SK-N-SH (cell line): ENCODE results near the gene UBR3. TPM values are rescaled to one million over a fixed set of nuclear protein-coding genes. Genes with fewer than 3 reads are reported as not detected.

ENCODE experiments used
- CTCF ChIA-PET: fragments of 300-600, 350-600 bp; formaldehyde crosslinking; extraction: SDS; loops from one replicate; lab custom pipeline; 2021; lab: Yijun Ruan, JAX
- POLR2A ChIA-PET: fragments of 350-600 bp; sonication (Branson Sonifier 250); formaldehyde crosslinking; extraction: SDS; loops from one replicate; lab custom pipeline; 2020; ENCODE audit warnings: antibody characterized with exemption, inconsistent platforms; lab: Yijun Ruan, JAX
- DNase-seq: peaks from one replicate; pipeline ENCODE4 v3.0.0; 2012
- H2AFZ ChIP-seq: fragments of 200-600 bp; sonication (generic); 2 replicates; pipeline ENCODE4 v1.8.1; 2016; ENCODE audit warnings: antibody characterized with exemption, mild to moderate bottlenecking, low read depth
- H3F3A ChIP-seq: fragments of 200-600 bp; sonication (generic); replicated peaks from 2 replicates; pipeline ENCODE3; 2016; ENCODE audit warnings: antibody characterized with exemption, mild to moderate bottlenecking; ENCODE audit not compliant: insufficient read depth
- H3K27ac ChIP-seq, 2 experiments: fragments of 200-500 bp in 1 of 2; fragments of 200-600 bp in 1 of 2; sonication (Bioruptor generic) in 1 of 2; sonication (generic), shearing (Covaris generic) in 1 of 2; 2 replicates each; pipeline versions ENCODE4 v1.5.1 to v1.6.1; 2014 to 2016; ENCODE audit warnings: low read depth in 2 of 2, inconsistent platforms in 1 of 2, low read length in 1 of 2, mild to moderate bottlenecking in 1 of 2, mixed read lengths in 1 of 2
- H3K27me3 ChIP-seq: fragments of 200-600 bp; sonication (generic), shearing (Covaris generic); 2 replicates; pipeline ENCODE4 v1.6.1; 2016; ENCODE audit warnings: mixed run types; ENCODE audit not compliant: insufficient read depth
- H3K36me3 ChIP-seq, 2 experiments: fragments of 200-500 bp in 1 of 2; fragments of 200-600 bp in 1 of 2; sonication (Bioruptor generic) in 1 of 2; sonication (generic) in 1 of 2; replicated peaks in 1 of 2; 2 replicates each; pipeline versions ENCODE3 to v1.5.1; 2014 to 2016; ENCODE audit warnings: low read length in 1 of 2, mild to moderate bottlenecking in 1 of 2; ENCODE audit not compliant: insufficient read depth in 2 of 2, control insufficient read depth in 1 of 2
- H3K4me1 ChIP-seq, 2 experiments: fragments of 200-500 bp in 1 of 2; fragments of 200-600 bp in 1 of 2; sonication (Bioruptor generic) in 1 of 2; sonication (generic), shearing (Covaris generic) in 1 of 2; 2 replicates each; pipeline versions ENCODE4 v1.5.1 to v1.6.1; 2014 to 2016; ENCODE audit warnings: low read depth in 1 of 2, low read length in 1 of 2, mixed run types in 1 of 2; ENCODE audit not compliant: insufficient read depth in 2 of 2, control insufficient read depth in 1 of 2
- H3K4me2 ChIP-seq: fragments of 200-600 bp; sonication (generic), shearing (Covaris generic); 2 replicates; pipeline ENCODE4 v1.6.1; 2017; ENCODE audit warnings: mixed run types
- H3K4me3 ChIP-seq, 2 experiments: fragments of 200-500 bp in 1 of 2; fragments of 200-600 bp in 1 of 2; sonication (Bioruptor generic) in 1 of 2; sonication (generic), shearing (Covaris generic) in 1 of 2; 2 replicates each; pipeline versions ENCODE4 v1.5.1 to v1.8.1; 2014 to 2016; ENCODE audit warnings: low read depth in 2 of 2, inconsistent platforms in 1 of 2, low read length in 1 of 2, mild to moderate bottlenecking in 1 of 2, mixed read lengths in 1 of 2, moderate library complexity in 1 of 2
- H3K79me2 ChIP-seq: fragments of 200-600 bp; sonication (generic); 2 replicates; pipeline ENCODE4 v1.8.1; 2017; ENCODE audit warnings: mild to moderate bottlenecking; ENCODE audit not compliant: insufficient read depth
- H3K9ac ChIP-seq: fragments of 200-600 bp; sonication (generic); 2 replicates; pipeline ENCODE4 v1.6.1; 2017; ENCODE audit warnings: mixed run types
- H3K9me2 ChIP-seq: fragments of 200-600 bp; sonication (generic); 2 replicates; pipeline ENCODE4 v1.6.1; 2017; ENCODE audit warnings: mixed run types
- H3K9me3 ChIP-seq: fragments of 200-600 bp; sonication (generic); 2 replicates; pipeline ENCODE4 v1.6.1; 2017; ENCODE audit warnings: mixed run types, mild to moderate bottlenecking, moderate library complexity
- H4K20me1 ChIP-seq: fragments of 200-600 bp; sonication (generic); 2 replicates; pipeline ENCODE4 v1.6.1; 2017; ENCODE audit warnings: mild to moderate bottlenecking, mixed run types; ENCODE audit not compliant: insufficient read depth
- CHD2 ChIP-seq: fragments of 150-350 bp; IDR thresholded peaks from 2 replicates; pipeline ENCODE4 v1.6.1; 2018; ENCODE audit warnings: low read length; ENCODE audit not compliant: partially characterized antibody
- FOSL2 ChIP-seq: IDR thresholded peaks from 2 replicates; pipeline ENCODE4 v1.4.0; 2012; ENCODE audit warnings: low read depth, mild to moderate bottlenecking, moderate library complexity, borderline replicate concordance
- FOXJ3 ChIP-seq: sonication (generic); formaldehyde crosslinking; IDR thresholded peaks from 2 replicates; pipeline ENCODE4 v1.5.1; 2020; ENCODE audit warnings: mild to moderate bottlenecking, missing genetic modification reagents
- FOXM1 ChIP-seq: IDR thresholded peaks from 2 replicates; pipeline ENCODE4 v1.4.0; 2012; ENCODE audit warnings: low read depth, mild to moderate bottlenecking
- GATA2 ChIP-seq: sonication (generic); formaldehyde crosslinking; IDR thresholded peaks from 2 replicates; pipeline ENCODE4 v1.5.0; 2020; ENCODE audit warnings: mild to moderate bottlenecking, missing genetic modification reagents
- JUND ChIP-seq: IDR thresholded peaks from 2 replicates; pipeline ENCODE4 v1.4.0; 2012
- NRF1 ChIP-seq: IDR thresholded peaks from 2 replicates; pipeline ENCODE4 v1.6.1; 2012; ENCODE audit warnings: low read depth, mild to moderate bottlenecking, low read length
- RAD21 ChIP-seq: IDR thresholded peaks from 2 replicates; pipeline ENCODE4 v1.6.1; 2012; ENCODE audit warnings: mild to moderate bottlenecking, low read length
- REST ChIP-seq: IDR thresholded peaks from 2 replicates; pipeline ENCODE4 v1.6.1; 2012; ENCODE audit warnings: mild to moderate bottlenecking, low read depth, low read length, moderate library complexity
- RXRA ChIP-seq: IDR thresholded peaks from 2 replicates; pipeline ENCODE4 v1.4.0; 2012; ENCODE audit warnings: low read depth, mild to moderate bottlenecking, borderline replicate concordance
- TCF12 ChIP-seq: IDR thresholded peaks from 2 replicates; pipeline ENCODE4 v1.4.0; 2012
- WGBS: methylation state at CpG from one replicate; pipeline ENCODE4 v1.1.6; 2017; ENCODE audit warnings: low lambda C conversion rate; 5-methylcytosine and 5-hydroxymethylcytosine counted together
- polyA plus RNA-seq, 3 experiments: library from polyadenylated mRNA; depleted of rRNA; stranded (reverse); fragments of >200 nt; gene quantifications; 2 replicates each; pipeline ENCODE4 v1.2.3, GENCODE V29; 2012

The UBR3 gene
- polyA plus RNA-seq, 1 of the 3 experiments (the other 2 are of a cell fraction) = 5.2 TPM

- Histone ChIP-seq H3K9me3 (no peaks in the 10 kb centered on the region), H3K4me1 (0 out of 4 replicates have a peak, but pooled peaks cover 0 to 8% of the 10 kb centered on the region in 2 experiments), H3K4me2 (no peak overlapping the region), H3F3A (peaks cover 12% of the 10 kb centered on the region), H4K20me1 (no peaks in the 10 kb centered on the region), H3K9me2 (no peaks in the 10 kb centered on the region), H3K79me2 (no peaks in the 10 kb centered on the region)
- CTCF ChIA-PET = no interaction called here
- DNase-seq = no peak
- WGBS = 97% methylated on average over 2 of the region's 2 CpGs
- TF ChIP-seq RXRA (no peak), FOSL2 (peak; percentile 63; the same call in 1 of the 2 replicates), FOXM1 (no peak), GATA2 (no peak), RAD21 (no peak), JUND (peak; percentile 60), REST (no peak)
- TF ChIP-seq, all 33 proteins: peak for 2
- H3K4me3 ChIP-seq = no peak overlapping the region
- no peak overlapping the region for H3K9ac ChIP-seq
- no peaks in the 10 kb centered on the region for H3K27me3 ChIP-seq
- no peak overlapping the region for H2AFZ ChIP-seq
- H3K27ac ChIP-seq = peak overlapping the region in 1 of 2 experiments; percentile 48; a peak in 2 of 4 replicates
- peaks cover 5 to 16% of the 10 kb centered on the region in 2 experiments for H3K36me3 ChIP-seq
- POLR2A ChIA-PET = no interaction called here
Measured at GRCh38 chr2:170052151-170052550, 224.9 kb downstream of the UBR3 start.

- TF ChIP-seq NRF1 (no peak), TCF12 (no peak), CHD2 (no peak), REST (no peak), FOXJ3 (no peak)
- H2AFZ ChIP-seq = no peak overlapping the region
- 94% methylated on average over 5 of the region's 5 CpGs for WGBS
- no peaks in the 10 kb centered on the region for H3K9me3 ChIP-seq
- H3K4me1 ChIP-seq = 0 out of 4 replicates have a peak, but pooled peaks cover 0 to 8% of the 10 kb centered on the region in 2 experiments
- H3K79me2 ChIP-seq = no peaks in the 10 kb centered on the region
- POLR2A ChIA-PET = no interaction called here
- no peak overlapping the region for H3K4me2 ChIP-seq
- no peak overlapping the region for H3K27ac ChIP-seq
- H4K20me1 ChIP-seq = no peaks in the 10 kb centered on the region
- H3F3A ChIP-seq = peaks cover 12% of the 10 kb centered on the region
- no peaks in the 10 kb centered on the region for H3K9me2 ChIP-seq
- no peak for DNase-seq
- no peak overlapping the region for H3K4me3 ChIP-seq
- H3K9ac ChIP-seq = no peak overlapping the region
- CTCF ChIA-PET = no interaction called here
- H3K36me3 ChIP-seq = peaks cover 7 to 28% of the 10 kb centered on the region in 2 experiments
- no peaks in the 10 kb centered on the region for H3K27me3 ChIP-seq
Measured at GRCh38 chr2:170054997-170055396, 227.7 kb downstream of the UBR3 start.
